Neuronal stem cell (in vitro differentiated cells): ENCODE measurements around the gene RNASEH2C.
"Not testable (repeated sequence)": the region's sequence is repeated elsewhere in the genome, so short reads cannot be mapped to it uniquely, and the experiment has no call there.

Experiments
- DNase-seq: peaks from one replicate; pipeline ENCODE4 v3.0.0-alpha.2; 2013; ENCODE audit warnings: low spot score
- H2AFZ ChIP-seq: one replicate; pipeline ENCODE4 v1.6.1; 2013; ENCODE audit warnings: mild to moderate bottlenecking, low read length, inconsistent platforms
- H2AK5ac ChIP-seq: 2 replicates; pipeline ENCODE4 v1.6.1; 2013; ENCODE audit warnings: low read depth, mild to moderate bottlenecking, inconsistent platforms, low read length, moderate library complexity, mixed read lengths
- H2BK120ac ChIP-seq: 2 replicates; pipeline ENCODE4 v1.6.1; 2013; ENCODE audit warnings: low read depth, mild to moderate bottlenecking, inconsistent platforms, low read length, moderate library complexity, mixed read lengths
- H2BK12ac ChIP-seq: one replicate; pipeline ENCODE4 v1.6.1; 2013; ENCODE audit warnings: low read length, inconsistent platforms
- H2BK15ac ChIP-seq: 2 replicates; pipeline ENCODE4 v1.6.1; 2013; ENCODE audit warnings: mild to moderate bottlenecking, low read length, inconsistent platforms, mixed read lengths
- H2BK5ac ChIP-seq: one replicate; pipeline ENCODE4 v1.6.1; 2013; ENCODE audit warnings: inconsistent platforms, mild to moderate bottlenecking, low read length, moderate library complexity
- H3K14ac ChIP-seq: one replicate; pipeline ENCODE4 v1.6.1; 2013; ENCODE audit warnings: low read length, inconsistent platforms
- H3K18ac ChIP-seq: 2 replicates; pipeline ENCODE4 v1.6.1; 2013; ENCODE audit warnings: low read length, inconsistent platforms
- H3K23ac ChIP-seq: 2 replicates; pipeline ENCODE4 v1.6.1; 2013; ENCODE audit warnings: low read depth, mild to moderate bottlenecking, mixed read lengths, low read length, inconsistent platforms; ENCODE audit not compliant: poor library complexity
- H3K27ac ChIP-seq: replicated peaks from 3 replicates; pipeline ENCODE4 v1.5.1; 2013; ENCODE audit warnings: low read length, inconsistent platforms
- H3K27me3 ChIP-seq, 3 experiments: 2 replicates each; pipeline ENCODE4 v1.6.1; 2013; ENCODE audit warnings: low read length in 3 of 3, mild to moderate bottlenecking in 2 of 3, inconsistent platforms in 1 of 3, low read depth in 1 of 3, mixed read lengths in 1 of 3, moderate library complexity in 1 of 3; ENCODE audit not compliant: control insufficient read depth in 3 of 3, insufficient read depth in 3 of 3
- H3K36me3 ChIP-seq, 2 donors: replicated peaks in 1 of 2; 2 replicates each; pipeline ENCODE4 v1.6.1; 2013; ENCODE audit warnings: low read length in 2 of 2; ENCODE audit not compliant: control insufficient read depth in 2 of 2, insufficient read depth in 2 of 2
- H3K4ac ChIP-seq: 2 replicates; pipeline ENCODE4 v1.6.1; 2013; ENCODE audit warnings: inconsistent platforms, mild to moderate bottlenecking, low read length, moderate library complexity
- H3K4me1 ChIP-seq, 2 donors: 1 replicate in 1 of 2; 2 replicates in 1 of 2; pipeline ENCODE4 v1.6.1; 2013; ENCODE audit warnings: low read length in 2 of 2, low read depth in 1 of 2; ENCODE audit not compliant: control insufficient read depth in 2 of 2, insufficient read depth in 1 of 2
- H3K4me2 ChIP-seq: one replicate; pipeline ENCODE4 v1.6.1; 2013; ENCODE audit warnings: mild to moderate bottlenecking, low read length, inconsistent platforms; ENCODE audit not compliant: insufficient read depth, poor library complexity, severe bottlenecking
- H3K4me3 ChIP-seq, 2 donors: 2 replicates each; pipeline ENCODE4 v1.5.1; 2013; ENCODE audit warnings: low read length in 2 of 2, mild to moderate bottlenecking in 2 of 2, inconsistent platforms in 1 of 2, moderate library complexity in 1 of 2
- H3K79me1 ChIP-seq: one replicate; pipeline ENCODE4 v1.6.1; 2013; ENCODE audit warnings: low read depth, mild to moderate bottlenecking, inconsistent platforms, low read length, moderate library complexity
- H3K9ac ChIP-seq: one replicate; pipeline ENCODE4 v1.6.1; 2013; ENCODE audit warnings: mild to moderate bottlenecking, low read depth, low read length, inconsistent platforms; ENCODE audit not compliant: poor library complexity
- H3K9me3 ChIP-seq, 2 donors: replicated peaks in 1 of 2; 2 replicates each; pipeline versions ENCODE3 to v1.6.1; 2013; ENCODE audit warnings: low read length in 2 of 2, mild to moderate bottlenecking in 2 of 2, inconsistent platforms in 1 of 2, low read depth in 1 of 2, mixed read lengths in 1 of 2, moderate library complexity in 1 of 2; ENCODE audit not compliant: control insufficient read depth in 2 of 2, insufficient read depth in 1 of 2
- H4K8ac ChIP-seq: one replicate; pipeline ENCODE4 v1.6.1; 2013; ENCODE audit warnings: low read depth, mild to moderate bottlenecking, inconsistent platforms, low read length, moderate library complexity
- H4K91ac ChIP-seq: one replicate; pipeline ENCODE4 v1.6.1; 2013; ENCODE audit warnings: low read length, low read depth, mild to moderate bottlenecking, inconsistent platforms; ENCODE audit not compliant: poor library complexity
- WGBS, 2 donors: extraction: QIAGEN DNeasy Blood & Tissue Kit; methylation state at CpG; one replicate each; pipeline ENCODE4 v1.1.7; 2013; ENCODE audit warnings: missing lambda C conversion rate in 2 of 2, mixed read lengths in 1 of 2; ENCODE audit not compliant: insufficient read length in 2 of 2, insufficient replicate concordance in 1 of 2; ENCODE audit errors: extremely low coverage in 2 of 2; 5-methylcytosine and 5-hydroxymethylcytosine counted together

The RNASEH2C gene

DNA sequence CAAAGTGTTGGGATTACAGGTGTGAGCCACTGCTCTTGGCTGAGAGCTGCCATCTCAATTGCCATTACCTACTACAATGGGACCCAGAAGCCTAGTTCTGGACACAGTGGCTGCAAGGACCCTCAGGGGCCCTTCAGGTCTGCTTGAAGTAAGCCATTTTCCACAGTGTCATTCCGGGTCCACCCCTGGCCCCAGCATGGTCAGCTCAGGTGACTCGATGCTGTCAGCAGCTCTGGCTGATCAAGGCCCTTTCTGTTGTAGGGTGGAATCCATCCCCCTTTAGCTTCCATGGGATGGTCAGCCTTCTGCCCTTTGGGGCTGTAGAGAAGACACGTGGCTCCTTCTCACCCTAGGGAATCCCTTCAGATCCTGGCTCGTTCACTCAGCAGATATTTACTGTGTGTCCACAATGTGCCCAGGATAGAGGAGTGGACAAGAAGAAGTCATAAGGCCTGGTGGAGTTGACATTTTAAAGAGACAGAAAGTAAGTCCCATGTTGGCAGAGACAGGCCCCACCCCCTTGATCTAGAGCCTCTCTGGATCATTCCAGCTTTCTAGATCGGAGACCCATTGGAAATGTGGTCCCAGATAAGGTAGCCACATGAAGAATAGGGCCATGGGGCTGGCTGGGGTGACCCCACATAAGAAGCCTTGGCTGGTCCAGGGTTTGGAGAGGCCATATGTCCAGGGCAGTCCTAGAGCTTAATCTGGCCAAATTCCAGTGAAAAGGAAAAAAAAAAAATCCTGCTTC lies 23.6 kb downstream of the RNASEH2C start:
- H3K27me3 ChIP-seq, result peaks cover 0 to 3% (median 0%) of the 10 kb centered on the region in 3 experiments
- no peak overlapping the region for H3K4me3 ChIP-seq
- no CpG with 5 or more reads among the region's 5 CpGs for WGBS, 2 donors
- H3K79me1 ChIP-seq, result no peaks in the 10 kb centered on the region
- H2BK12ac ChIP-seq, result no peak overlapping the region
- no peaks in the 10 kb centered on the region for H3K36me3 ChIP-seq
- no peak overlapping the region for H3K23ac ChIP-seq
- H2BK5ac ChIP-seq, result no peak overlapping the region
- H2AFZ ChIP-seq, result no peak overlapping the region
- no peak overlapping the region for H4K91ac ChIP-seq
- no peak overlapping the region for H2BK120ac ChIP-seq
- no peak overlapping the region for H3K4me2 ChIP-seq
- peaks cover 6 to 9% of the 10 kb centered on the region in 2 donors for H3K9me3 ChIP-seq
- H3K4me1 ChIP-seq, result peaks cover 4 to 6% of the 10 kb centered on the region in 2 donors
- H3K27ac ChIP-seq, result no peak overlapping the region
- no peak overlapping the region for H3K18ac ChIP-seq
- no peak overlapping the region for H3K9ac ChIP-seq
- H4K8ac ChIP-seq, result no peak overlapping the region
- H2BK15ac ChIP-seq, result no peak overlapping the region
- DNase-seq, result no peak
- no peak overlapping the region for H3K4ac ChIP-seq
- H3K14ac ChIP-seq, result no peak overlapping the region
- no peak overlapping the region for H2AK5ac ChIP-seq

DNA sequence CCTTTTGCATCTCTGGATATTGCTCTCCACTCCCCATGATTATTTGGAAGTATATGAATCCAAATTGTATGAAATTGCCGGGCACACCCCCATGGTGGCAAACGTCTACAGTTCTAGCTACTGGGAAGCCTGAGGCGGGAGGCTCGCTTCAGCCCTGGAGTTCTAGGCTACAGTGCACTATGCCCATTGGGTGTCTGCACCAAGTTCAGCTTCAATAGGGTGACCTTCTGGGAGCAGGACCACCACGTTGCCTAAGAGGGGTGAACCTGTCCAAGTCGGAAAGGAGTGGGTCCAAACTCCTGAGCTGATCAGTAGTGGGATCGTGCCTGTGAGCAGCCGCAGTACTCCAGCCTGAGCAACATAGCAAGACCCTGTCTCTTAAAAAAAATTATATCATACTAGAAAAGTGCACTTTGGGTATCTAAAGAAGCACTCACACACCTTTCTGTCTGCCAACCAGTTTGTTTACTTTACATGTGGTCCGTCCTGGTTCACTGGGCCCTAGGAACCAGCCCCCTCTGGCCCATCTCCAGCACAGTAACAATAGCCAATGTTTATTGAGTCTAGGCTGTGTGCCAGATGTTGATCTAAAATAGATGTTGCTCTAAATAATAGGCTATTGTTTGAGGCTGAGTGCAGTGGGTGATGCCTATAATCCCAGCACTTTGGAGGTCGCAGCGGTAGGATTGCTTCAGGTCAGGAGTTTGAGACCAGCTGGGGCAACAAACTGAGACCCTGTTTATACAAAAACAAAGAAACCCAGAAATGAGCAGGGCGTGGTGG lies 24.9 kb downstream of the RNASEH2C start:
- Histone ChIP-seq H3K4me2 (no peak overlapping the region), H2BK5ac (no peak overlapping the region), H4K8ac (no peak overlapping the region), H3K18ac (no peak overlapping the region), H3K14ac (no peak overlapping the region), H3K4me1 (peaks cover 4 to 6% of the 10 kb centered on the region in 2 donors), H2AFZ (no peak overlapping the region), H3K4me3 (no peak overlapping the region), H4K91ac (no peak overlapping the region), H2AK5ac (no peak overlapping the region), H3K27me3 (peaks cover 0 to 3% (median 0%) of the 10 kb centered on the region in 3 experiments), H2BK15ac (no peak overlapping the region), H3K9ac (no peak overlapping the region), H2BK12ac (no peak overlapping the region), H3K27ac (no peak overlapping the region), H3K23ac (no peak overlapping the region), H2BK120ac (no peak overlapping the region), H3K36me3 (no peaks in the 10 kb centered on the region), H3K4ac (no peak overlapping the region), H3K79me1 (no peaks in the 10 kb centered on the region), H3K9me3 (peaks cover 6 to 9% of the 10 kb centered on the region in 2 donors)
- no CpG with 5 or more reads among the region's 12 CpGs for WGBS, 2 donors
- no peak for DNase-seq

DNA sequence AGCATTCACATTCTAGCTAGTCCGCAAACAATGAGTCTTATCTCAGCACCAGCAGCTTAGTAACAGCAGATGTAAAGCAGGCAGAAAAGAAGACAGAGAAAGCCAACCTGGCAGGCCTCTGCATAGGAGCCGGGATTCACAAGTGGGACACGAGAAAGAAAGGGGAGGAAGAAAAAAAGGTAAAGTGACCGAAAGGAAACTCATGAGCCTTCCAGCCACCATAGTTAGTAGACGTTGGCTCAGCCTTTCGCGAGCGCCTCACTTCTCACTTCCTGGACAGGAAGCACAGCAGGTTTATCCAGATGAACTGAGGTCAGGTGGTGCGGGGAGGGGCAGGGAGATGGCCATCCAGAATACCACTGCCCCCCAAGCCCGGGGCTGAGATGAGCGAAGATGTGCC lies 28.2 kb downstream of the RNASEH2C start:
- Histone ChIP-seq H3K27ac (no peak overlapping the region), H3K14ac (no peak overlapping the region), H3K9me3 (no peaks in the 10 kb centered on the region), H4K8ac (no peak overlapping the region), H2AFZ (peak overlapping the region; percentile 74), H3K23ac (no peak overlapping the region), H2BK15ac (no peak overlapping the region), H3K9ac (no peak overlapping the region), H3K36me3 (no peaks in the 10 kb centered on the region), H2BK120ac (no peak overlapping the region), H2BK5ac (no peak overlapping the region), H3K27me3 (no peaks in the 10 kb centered on the region), H3K79me1 (no peaks in the 10 kb centered on the region), H4K91ac (no peak overlapping the region), H2AK5ac (no peak overlapping the region), H3K4me1 (peaks cover 4 to 6% of the 10 kb centered on the region in 2 donors), H3K4me3 (no peak overlapping the region), H3K4ac (no peak overlapping the region), H3K4me2 (no peak overlapping the region), H3K18ac (no peak overlapping the region), H2BK12ac (no peak overlapping the region)
- no CpG with 5 or more reads among the region's 11 CpGs for WGBS, 2 donors
- no peak for DNase-seq

DNA sequence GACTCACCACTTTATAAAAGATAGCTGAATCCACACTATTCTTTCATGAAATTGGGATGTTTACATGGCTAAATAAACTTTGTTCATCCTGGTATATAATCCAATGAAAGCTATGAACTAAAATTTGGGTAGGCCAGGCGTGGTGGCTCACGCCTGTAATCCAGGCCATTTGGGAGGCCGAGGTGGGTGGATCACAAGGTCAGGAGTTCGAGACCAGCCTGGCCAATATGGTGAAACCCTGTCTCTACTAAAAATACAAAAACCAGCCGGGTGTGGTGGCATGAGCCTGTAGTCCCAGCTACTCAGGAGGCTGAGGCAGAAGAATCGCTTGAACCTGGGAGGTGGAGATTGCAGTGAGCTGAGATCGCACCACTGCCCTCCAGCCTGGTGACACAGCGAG lies 28.8 kb downstream of the RNASEH2C start:
- not testable (repeated sequence) for H2BK5ac ChIP-seq, H2BK120ac ChIP-seq, H3K79me1 ChIP-seq, H3K4me1 ChIP-seq, H2BK15ac ChIP-seq, H3K36me3 ChIP-seq, H3K4me2 ChIP-seq, H3K23ac ChIP-seq, H3K9ac ChIP-seq, H2BK12ac ChIP-seq, H3K27ac ChIP-seq, H3K4ac ChIP-seq, H3K18ac ChIP-seq, H4K8ac ChIP-seq, H2AK5ac ChIP-seq, H3K9me3 ChIP-seq, H3K14ac ChIP-seq, H4K91ac ChIP-seq, H3K27me3 ChIP-seq, H2AFZ ChIP-seq, H3K4me3 ChIP-seq, DNase-seq
- no CpG with 5 or more reads among the region's 8 CpGs for WGBS, 2 donors
